ENCODE results near the gene MITF. TPM values are rescaled to one million over a fixed set of nuclear protein-coding genes. Genes with fewer than 3 reads are reported as not detected.

MITF gene
- polyA plus RNA-seq, 1 of the 3 experiments (the other 2 are of a cell fraction): 1.7 TPM

GRCh38 chr3:69922521-69923000 lies 183.3 kb downstream of the MITF start:
- H3K27me3 ChIP-seq (ENCODE audit: insufficient read depth): no peaks in the 10 kb centered on the region
- no peaks in the 10 kb centered on the region for H3F3A ChIP-seq (replicated peaks; ENCODE audit: insufficient read depth)
- no peaks in the 10 kb centered on the region for H3K9me2 ChIP-seq
- no peak overlapping the region for H3K4me3 ChIP-seq (ENCODE audit: low read depth in 2 of 2, low read length in 1 of 2)
- no peak overlapping the region for H3K27ac ChIP-seq (ENCODE audit: low read depth in 2 of 2, low read length in 1 of 2)
- H3K4me2 ChIP-seq: no peak overlapping the region
- no peak for TF ChIP-seq POLR2AphosphoS5 (IDR thresholded peaks at IDR 0.05; ENCODE audit: low read depth, low read length)
- TF ChIP-seq IRF3 (IDR thresholded peaks at IDR 0.05; ENCODE audit: low read depth, low read length): no peak
- TF ChIP-seq FOSL2 (IDR thresholded peaks at IDR 0.05; ENCODE audit: borderline replicate concordance, low read depth): no peak
- no peak for TF ChIP-seq MEF2A (IDR thresholded peaks at IDR 0.05; ENCODE audit: borderline replicate concordance, low read depth)
- TF ChIP-seq JUND (IDR thresholded peaks at IDR 0.05): no peak
- TF ChIP-seq RXRA (IDR thresholded peaks at IDR 0.05; ENCODE audit: borderline replicate concordance, low read depth): no peak
- no peak for TF ChIP-seq MAX (IDR thresholded peaks at IDR 0.05; ENCODE audit: low read depth)
- no peak for TF ChIP-seq GABPA (IDR thresholded peaks at IDR 0.05; ENCODE audit: low read depth)
- no peak for TF ChIP-seq ELF1 (IDR thresholded peaks at IDR 0.05)
- TF ChIP-seq RAD21 (IDR thresholded peaks at IDR 0.05; ENCODE audit: low read length): no peak
- no peak for TF ChIP-seq USF2 (IDR thresholded peaks at IDR 0.05; ENCODE audit: borderline replicate concordance, low read depth, low read length)
- TF ChIP-seq CHD2 (IDR thresholded peaks at IDR 0.05; ENCODE audit: low read length, partially characterized antibody): no peak
- no peak for TF ChIP-seq EZH2phosphoT487 (IDR thresholded peaks at IDR 0.05; ENCODE audit: borderline replicate concordance, low read depth)
- TF ChIP-seq YY1 (IDR thresholded peaks at IDR 0.05; ENCODE audit: low read depth): no peak
- TF ChIP-seq PBX3 (IDR thresholded peaks at IDR 0.05): no peak
- no peaks in the 10 kb centered on the region for H3K36me3 ChIP-seq (replicated peaks in 1 of 2; ENCODE audit: control insufficient read depth in 1 of 2, insufficient read depth in 2 of 2, low read length in 1 of 2)
- no peak for DNase-seq
- ChIA-PET POLR2A (no interaction called here), CTCF (no interaction called here)
- no peaks in the 10 kb centered on the region for H4K20me1 ChIP-seq (ENCODE audit: insufficient read depth)
- no peaks in the 10 kb centered on the region for H3K4me1 ChIP-seq (ENCODE audit: control insufficient read depth in 1 of 2, insufficient read depth in 2 of 2, low read depth in 1 of 2, low read length in 1 of 2)
- 84% methylated on average over 4 of the region's 4 CpGs for WGBS (ENCODE audit: low lambda C conversion rate)
- H3K9ac ChIP-seq: no peak overlapping the region
- no peaks in the 10 kb centered on the region for H3K9me3 ChIP-seq
- H2AFZ ChIP-seq (ENCODE audit: low read depth): no peak overlapping the region
- H3K79me2 ChIP-seq (ENCODE audit: insufficient read depth): no peaks in the 10 kb centered on the region

GRCh38 chr3:69925506-69925905 lies 186.2 kb downstream of the MITF start:
- no peaks in the 10 kb centered on the region for H4K20me1 ChIP-seq (ENCODE audit: insufficient read depth)
- no peak for DNase-seq
- no peaks in the 10 kb centered on the region for H3K36me3 ChIP-seq (replicated peaks in 1 of 2; ENCODE audit: control insufficient read depth in 1 of 2, insufficient read depth in 2 of 2, low read length in 1 of 2)
- no peak overlapping the region for H2AFZ ChIP-seq (ENCODE audit: low read depth)
- no peaks in the 10 kb centered on the region for H3K27me3 ChIP-seq (ENCODE audit: insufficient read depth)
- H3K4me2 ChIP-seq: no peak overlapping the region
- no peaks in the 10 kb centered on the region; a peak in 1 of 4 replicates for H3K4me1 ChIP-seq (ENCODE audit: control insufficient read depth in 1 of 2, insufficient read depth in 2 of 2, low read depth in 1 of 2, low read length in 1 of 2)
- H3K9me3 ChIP-seq: no peaks in the 10 kb centered on the region
- no peak for TF ChIP-seq GABPA (IDR thresholded peaks at IDR 0.05; ENCODE audit: low read depth)
- TF ChIP-seq IRF3 (IDR thresholded peaks at IDR 0.05; ENCODE audit: low read depth, low read length): no peak
- TF ChIP-seq RAD21 (IDR thresholded peaks at IDR 0.05; ENCODE audit: low read length): no peak
- no peak for TF ChIP-seq USF2 (IDR thresholded peaks at IDR 0.05; ENCODE audit: borderline replicate concordance, low read depth, low read length)
- no peak for TF ChIP-seq CHD2 (IDR thresholded peaks at IDR 0.05; ENCODE audit: low read length, partially characterized antibody)
- no peak for TF ChIP-seq MAX (IDR thresholded peaks at IDR 0.05; ENCODE audit: low read depth)
- no peak overlapping the region for H3K9ac ChIP-seq
- H3K9me2 ChIP-seq: no peaks in the 10 kb centered on the region
- H3F3A ChIP-seq (replicated peaks; ENCODE audit: insufficient read depth): no peaks in the 10 kb centered on the region
- no peak overlapping the region for H3K27ac ChIP-seq (ENCODE audit: low read depth in 2 of 2, low read length in 1 of 2)
- H3K79me2 ChIP-seq (ENCODE audit: insufficient read depth): no peaks in the 10 kb centered on the region
- CTCF ChIA-PET: no interaction called here
- POLR2A ChIA-PET: no interaction called here
- no peak overlapping the region for H3K4me3 ChIP-seq (ENCODE audit: low read depth in 2 of 2, low read length in 1 of 2)
